ENCODE results near the gene DISC1.

DISC1 gene

GRCh38 chr1:231674575-231674974, 48.0 kb downstream of the DISC1 start:
- no peak for DNase-seq

GRCh38 chr1:231676487-231676886, 49.9 kb downstream of the DISC1 start:
- no peak for DNase-seq

- DNase-seq = no peak
Observed at GRCh38 chr1:231677442-231677841, 50.9 kb downstream of the DISC1 start.

- DNase-seq = no peak
Observed at GRCh38 chr1:231678011-231678432, 51.4 kb downstream of the DISC1 start.

- no peak for DNase-seq
Observed at GRCh38 chr1:231679109-231679508, 52.5 kb downstream of the DISC1 start.

GRCh38 chr1:231681006-231681405, 54.4 kb downstream of the DISC1 start:
- no peak for DNase-seq

- DNase-seq = no peak
Observed at GRCh38 chr1:231682779-231683178, 56.2 kb downstream of the DISC1 start.

- DNase-seq = peak; percentile 76
Observed at GRCh38 chr1:231683439-231684165, 57.0 kb downstream of the DISC1 start.

- peak; percentile 99 for DNase-seq
Observed at GRCh38 chr1:231684356-231685244, 58.0 kb downstream of the DISC1 start.

- DNase-seq = no peak
Observed at GRCh38 chr1:231686384-231686783, 59.8 kb downstream of the DISC1 start.

GRCh38 chr1:231688989-231689388, 62.4 kb downstream of the DISC1 start:
- no peak for DNase-seq

GRCh38 chr1:231690059-231690458, 63.5 kb downstream of the DISC1 start:
- DNase-seq = no peak

- DNase-seq = no peak
Observed at GRCh38 chr1:231691618-231692259, 65.1 kb downstream of the DISC1 start.

- no peak for DNase-seq
Observed at GRCh38 chr1:231693361-231694074, 66.9 kb downstream of the DISC1 start.

GRCh38 chr1:231694075-231694431, 67.5 kb downstream of the DISC1 start:
- DNase-seq = no peak

- DNase-seq = no peak
Observed at GRCh38 chr1:231694465-231695077, 68.0 kb downstream of the DISC1 start.

GRCh38 chr1:231695439-231696255, 69.1 kb downstream of the DISC1 start:
- no peak for DNase-seq

- no peak for DNase-seq
Observed at GRCh38 chr1:231699784-231700183, 73.2 kb downstream of the DISC1 start.

- no peak for DNase-seq
Observed at GRCh38 chr1:231701306-231701705, 74.7 kb downstream of the DISC1 start.

GRCh38 chr1:231702331-231702730, 75.7 kb downstream of the DISC1 start:
- no peak for DNase-seq

- no peak for DNase-seq
Observed at GRCh38 chr1:231702804-231703203, 76.2 kb downstream of the DISC1 start.

All from NCI-H2081 treated with DMSO at 0.1 percent for 48 hours (cell line).